HCT116 (cell line): ENCODE measurements around the gene IFNA13. TPM values are rescaled to one million over a fixed set of nuclear protein-coding genes. Genes with fewer than 3 reads are reported as not detected.

ENCODE experiments used
- ATAC-seq: fragments of 200-7000 bp; cut with Tn5 transposase; 2 replicates; pipeline ENCODE4 v1.9.1; 2020; ENCODE audit warnings: mild to moderate bottlenecking, moderate library complexity
- BruUV-seq: library from RNA; stranded (reverse); fragments of 400-500 nt; replicated peaks from 2 replicates; lab custom pipeline; 2021; lab: Mats Ljungman, UMichigan
- CTCF ChIA-PET: fragments of 300-600 bp; sonication (Branson Sonifier 250); formaldehyde crosslinking; loops from one replicate; lab custom pipeline; 2021; ENCODE audit warnings: antibody characterized with exemption; lab: Charles Lee
- POLR2A ChIA-PET: fragments of 300-600, 350-600 bp; sonication (Branson Sonifier 250); formaldehyde crosslinking; loops from one replicate; lab custom pipeline; 2021; ENCODE audit warnings: antibody characterized with exemption; lab: Charles Lee
- RAD21 ChIA-PET, 2 experiments: fragments of 300-600 bp; sonication (Branson Sonifier 250); formaldehyde crosslinking; loops; one replicate each; lab custom pipeline; 2023; ENCODE audit warnings: low total read pairs in 2 of 2; ENCODE audit not compliant: uncharacterized antibody in 2 of 2, unreplicated experiment in 2 of 2, low non-redundant PET in 1 of 2; lab: Charles Lee
- DNase-seq: peaks from one replicate; pipeline ENCODE4 v3.0.0-alpha.2; 2010; ENCODE audit warnings: low read depth, low spot score
- H2AFZ ChIP-seq: fragments of 200-600 bp; shearing (Covaris generic), sonication (generic); 2 replicates; pipeline ENCODE4 v1.6.1; 2017; ENCODE audit warnings: low read depth, mixed run types, mixed read lengths, antibody characterized with exemption, low read length; ENCODE audit not compliant: poor library complexity, severe bottlenecking
- H3K27ac ChIP-seq: 2 replicates; pipeline ENCODE4 v1.5.1; 2012; ENCODE audit warnings: low read depth, low read length
- H3K27me3 ChIP-seq: fragments of 200-600 bp; sonication (generic); 2 replicates; pipeline ENCODE4 v1.6.1; 2016; ENCODE audit warnings: mixed run types, low read length, mixed read lengths; ENCODE audit not compliant: insufficient read depth
- H3K36me3 ChIP-seq, 2 experiments: fragments of 200-500 bp in 1 of 2; fragments of 200-600 bp in 1 of 2; sonication (Bioruptor generic) in 1 of 2; sonication (generic) in 1 of 2; 2 replicates each; pipeline versions ENCODE4 v1.5.1 to v1.6.1; 2014 to 2016; ENCODE audit warnings: low read length in 2 of 2, inconsistent platforms in 1 of 2, mixed read lengths in 1 of 2, mixed run types in 1 of 2; ENCODE audit not compliant: insufficient read depth in 2 of 2, control insufficient read depth in 1 of 2
- H3K4me1 ChIP-seq, 2 experiments: fragments of 200-600 bp in 1 of 2; sonication (generic) in 1 of 2; 2 replicates each; pipeline versions ENCODE4 v1.5.1 to v1.6.1; 2012 to 2017; ENCODE audit warnings: low read length in 2 of 2, inconsistent platforms in 1 of 2, mild to moderate bottlenecking in 1 of 2, mixed read lengths in 1 of 2, mixed run types in 1 of 2, moderate library complexity in 1 of 2; ENCODE audit not compliant: insufficient read depth in 2 of 2, control insufficient read depth in 1 of 2
- H3K4me2 ChIP-seq: fragments of 200-600 bp; sonication (generic); 2 replicates; pipeline ENCODE4 v1.6.1; 2017; ENCODE audit warnings: mixed run types, low read length, mixed read lengths
- H3K4me3 ChIP-seq, 2 experiments: fragments of 200-600 bp in 1 of 2; sonication (generic) in 1 of 2; replicated peaks in 1 of 2; 2 replicates each; pipeline ENCODE4 v1.5.1; 2011 to 2016; ENCODE audit warnings: low read length in 2 of 2, control low read depth in 1 of 2, low read depth in 1 of 2, mild to moderate bottlenecking in 1 of 2, mixed read lengths in 1 of 2, mixed run types in 1 of 2
- H3K79me2 ChIP-seq: fragments of 200-600 bp; sonication (generic); 2 replicates; pipeline ENCODE4 v1.6.1; 2017; ENCODE audit warnings: mild to moderate bottlenecking, mixed run types, low read length, moderate library complexity, mixed read lengths; ENCODE audit not compliant: insufficient read depth
- H3K9ac ChIP-seq: fragments of 200-600 bp; sonication (generic); 2 replicates; pipeline ENCODE4 v1.6.1; 2016; ENCODE audit warnings: low read length, mixed read lengths
- H3K9me2 ChIP-seq: fragments of 200-600 bp; sonication (generic), shearing (Covaris generic); 2 replicates; pipeline ENCODE4 v1.6.1; 2017; ENCODE audit warnings: mixed run types, mild to moderate bottlenecking, moderate library complexity; ENCODE audit not compliant: insufficient read depth
- H3K9me3 ChIP-seq, 2 experiments: fragments of 200-500 bp in 1 of 2; fragments of 200-600 bp in 1 of 2; sonication (Bioruptor generic) in 1 of 2; sonication (generic) in 1 of 2; 2 replicates each; pipeline ENCODE4 v1.6.1; 2014 to 2017; ENCODE audit warnings: low read length in 2 of 2, mixed read lengths in 2 of 2, inconsistent platforms in 1 of 2, low read depth in 1 of 2, mild to moderate bottlenecking in 1 of 2, mixed run types in 1 of 2, moderate library complexity in 1 of 2; ENCODE audit not compliant: control insufficient read depth in 1 of 2, insufficient read depth in 1 of 2
- H4K20me1 ChIP-seq: fragments of 200-600 bp; sonication (generic), shearing (Covaris generic); 2 replicates; pipeline ENCODE4 v1.6.1; 2017; ENCODE audit warnings: mixed run types, mild to moderate bottlenecking, moderate library complexity; ENCODE audit not compliant: insufficient read depth
- CBX3 ChIP-seq: IDR thresholded peaks from 2 replicates; pipeline ENCODE4 v1.6.1; 2012; ENCODE audit warnings: low read depth
- CEBPB ChIP-seq: IDR thresholded peaks from 2 replicates; pipeline ENCODE4 v1.6.1; 2012; ENCODE audit warnings: low read depth
- CTCF ChIP-seq, 3 experiments: fragments of 200-600 bp in 1 of 3; sonication (generic) in 1 of 3; IDR thresholded peaks in 2 of 3; conservative IDR thresholded peaks in 1 of 3; 2 replicates each; pipeline ENCODE4 v1.5.1; 2012 to 2017; ENCODE audit warnings: low read depth in 2 of 3, low read length in 2 of 3, antibody characterized with exemption in 1 of 3, borderline replicate concordance in 1 of 3, control low read depth in 1 of 3, mild to moderate bottlenecking in 1 of 3, mixed read lengths in 1 of 3, mixed run types in 1 of 3, moderate library complexity in 1 of 3; ENCODE audit not compliant: insufficient read depth in 1 of 3
- EGR1 ChIP-seq: IDR thresholded peaks from 2 replicates; pipeline ENCODE4 v1.6.1; 2012; ENCODE audit warnings: low read depth
- EZH2 ChIP-seq: fragments of 200-600 bp; sonication (generic); IDR thresholded peaks from 2 replicates; pipeline ENCODE4 v1.6.1; 2017; ENCODE audit warnings: antibody characterized with exemption, mixed run types
- JUND ChIP-seq: IDR thresholded peaks from 2 replicates; pipeline ENCODE4 v1.6.1; 2012
- POLR2A ChIP-seq: IDR thresholded peaks from 2 replicates; pipeline ENCODE4 v1.7.0; 2011; ENCODE audit warnings: borderline replicate concordance; ENCODE audit not compliant: insufficient read depth, insufficient read length; ENCODE audit errors: extremely low read depth
- POLR2AphosphoS5 ChIP-seq: IDR thresholded peaks from 2 replicates; pipeline ENCODE4 v1.6.1; 2011; ENCODE audit warnings: mild to moderate bottlenecking, low read depth, low read length, moderate library complexity
- REST ChIP-seq: IDR thresholded peaks from 2 replicates; pipeline ENCODE4 v1.6.1; 2012; ENCODE audit warnings: low read depth
- SIN3A ChIP-seq: IDR thresholded peaks from 2 replicates; pipeline ENCODE4 v1.6.1; 2012; ENCODE audit warnings: low read depth
- SP1 ChIP-seq: IDR thresholded peaks from 2 replicates; pipeline ENCODE4 v1.6.1; 2012; ENCODE audit warnings: low read depth
- SRF ChIP-seq: IDR thresholded peaks from 2 replicates; pipeline ENCODE4 v1.6.1; 2012; ENCODE audit warnings: low read depth
- TCF7L2 ChIP-seq: IDR thresholded peaks from 2 replicates; pipeline ENCODE4 v1.7.0; 2011; ENCODE audit warnings: borderline replicate concordance, inconsistent platforms; ENCODE audit not compliant: insufficient read depth, insufficient read length; ENCODE audit errors: extremely low read depth
- YY1 ChIP-seq: IDR thresholded peaks from 2 replicates; pipeline ENCODE4 v1.6.1; 2011; ENCODE audit warnings: low read length, low read depth, moderate library complexity, mild to moderate bottlenecking; ENCODE audit not compliant: insufficient replicate concordance; ENCODE audit errors: extremely low read depth
- ZFX ChIP-seq: fragments of 450-650 bp; IDR thresholded peaks from 2 replicates; pipeline ENCODE4 v1.6.1; 2017
- intact Hi-C: fragments of 100-400 bp; cut with micrococcal nuclease; formaldehyde crosslinking; loops from 2 replicates; pipeline ENCODE4 v1.10.0; 2022
- total RNA-seq: library from RNA; stranded (reverse); gene quantifications from one replicate; pipeline ENCODE4 v1.2.1, GENCODE V29; 2021; ENCODE audit not compliant: unreplicated experiment
- TF ChIP-seq, protein P1 (sequence below): IDR thresholded peaks from 2 replicates; pipeline ENCODE4 v1.6.1; 2012
- TF ChIP-seq, protein P2 (sequence below): IDR thresholded peaks from 2 replicates; pipeline ENCODE4 v1.6.1; 2012

Gene IFNA13
- total RNA-seq, 1 experiment from 2014 or later = not detected

- DNase-seq = no peak
These were observed 17.1 kb downstream of the IFNA13 start, which contains the start of gene IFNA6 for GRCh38 chr9:21350787-21351186. IFNA6 (minus strand) TSS chr9:21350887; CDS start chr9:21350887, 0 bp downstream.

More at GRCh38 chr9:21350787-21351186, 17.1 kb downstream of the IFNA13 start, which contains the start of gene IFNA6:
- H3K27me3 ChIP-seq = no peaks in the 10 kb centered on the region
- no peak within 1 kb of the TSS for H3K4me2 ChIP-seq
- no peaks in the 10 kb centered on the region for H3K4me1 ChIP-seq
- no peak within 1 kb of the TSS for H2AFZ ChIP-seq
- H3K79me2 ChIP-seq = no peaks in the 10 kb centered on the region
- ChIA-PET POLR2A (no interaction called here), CTCF (no interaction called here), RAD21 (no interaction called here)
- no peak within 1 kb of the TSS for H3K4me3 ChIP-seq
- no peak within 1 kb of the TSS for H3K27ac ChIP-seq
- intact Hi-C loops = no loop called here
- BruUV-seq = no TSS peak
- H3K36me3 ChIP-seq = no peaks in the 10 kb centered on the region
- H3K9ac ChIP-seq = no peak within 1 kb of the TSS
- H4K20me1 ChIP-seq = no peaks in the 10 kb centered on the region
- no peaks in the 10 kb centered on the region for H3K9me3 ChIP-seq
- H3K9me2 ChIP-seq = no peaks in the 10 kb centered on the region
- ATAC-seq = no peak
- no peak for TF ChIP-seq YY1
- no peak for TF ChIP-seq CTCF (IDR thresholded peaks at IDR 0.05 in 2 of 3, conservative IDR thresholded peaks at IDR 0.05 in 1 of 3; ENCODE audit: borderline replicate concordance in 1 of 3, insufficient read depth in 1 of 3, low read depth in 2 of 3, low read length in 2 of 3)
- no peak for TF ChIP-seq POLR2AphosphoS5
- no peak for TF ChIP-seq JUND
- TF ChIP-seq CBX3 = no peak
- TF ChIP-seq SRF = no peak
- TF ChIP-seq POLR2A = no peak
- TF ChIP-seq, protein P1, sequence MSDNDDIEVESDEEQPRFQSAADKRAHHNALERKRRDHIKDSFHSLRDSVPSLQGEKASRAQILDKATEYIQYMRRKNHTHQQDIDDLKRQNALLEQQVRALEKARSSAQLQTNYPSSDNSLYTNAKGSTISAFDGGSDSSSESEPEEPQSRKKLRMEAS = no peak
- no peak for TF ChIP-seq EZH2
- no peak for TF ChIP-seq SP1
- no peak for TF ChIP-seq CEBPB
- TF ChIP-seq EGR1 = no peak
- no peak for TF ChIP-seq TCF7L2
- TF ChIP-seq, protein P2, sequence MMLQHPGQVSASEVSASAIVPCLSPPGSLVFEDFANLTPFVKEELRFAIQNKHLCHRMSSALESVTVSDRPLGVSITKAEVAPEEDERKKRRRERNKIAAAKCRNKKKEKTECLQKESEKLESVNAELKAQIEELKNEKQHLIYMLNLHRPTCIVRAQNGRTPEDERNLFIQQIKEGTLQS = no peak
- TF ChIP-seq REST = no peak
- no peak for TF ChIP-seq ZFX
- TF ChIP-seq SIN3A = no peak
